ENCODE data around the gene RPH3AL. TPM values are rescaled to one million over a fixed set of nuclear protein-coding genes. Genes with fewer than 3 reads are reported as not detected.
A peak's percentile ranks its signal among the peaks of the same experiment; 100 is the strongest.

RPH3AL gene
- total and polyA plus RNA-seq, 2 donors from 2014 or later: 18.1 to 55.9 TPM

GRCh38 chr17:289409-289808, 63.2 kb downstream of the RPH3AL start:
- H3K27me3 ChIP-seq (ENCODE audit: control insufficient read depth, insufficient read depth, low read length): no peaks in the 10 kb centered on the region
- DNase-seq: no peak
- no peak for FAIRE-seq
- no peaks in the 10 kb centered on the region for H3K9me3 ChIP-seq (ENCODE audit: control insufficient read depth in 2 of 3, insufficient read depth in 1 of 3, low read length in 3 of 3)
- no peak overlapping the region for H3K4me3 ChIP-seq (ENCODE audit: low read length in 3 of 3)
- no peak overlapping the region for H3K27ac ChIP-seq (ENCODE audit: low read depth in 2 of 2, low read length in 2 of 2)
- intact Hi-C loops (cut with DNase I): no loop called here
- H3K9ac ChIP-seq (ENCODE audit: low read length in 3 of 3): no peak overlapping the region
- no peak for TF ChIP-seq CTCF (IDR thresholded peaks at IDR 0.05; ENCODE audit: borderline replicate concordance, extremely low read depth, insufficient read depth)
- H3K36me3 ChIP-seq (ENCODE audit: control insufficient read depth in 2 of 3, insufficient read depth in 3 of 3, low read length in 3 of 3): no peaks in the 10 kb centered on the region
- no peaks in the 10 kb centered on the region for H3K4me1 ChIP-seq (ENCODE audit: control insufficient read depth in 2 of 3, insufficient read depth in 2 of 3, low read depth in 1 of 3, low read length in 3 of 3)

- Histone ChIP-seq H3K4me1 (ENCODE audit: control insufficient read depth in 2 of 3, insufficient read depth in 2 of 3, low read depth in 1 of 3, low read length in 3 of 3) (no peaks in the 10 kb centered on the region), H3K4me3 (ENCODE audit: low read length in 3 of 3) (no peak overlapping the region), H3K27ac (ENCODE audit: low read depth in 2 of 2, low read length in 2 of 2) (no peak overlapping the region), H3K27me3 (ENCODE audit: control insufficient read depth, insufficient read depth, low read length) (no peaks in the 10 kb centered on the region), H3K9ac (ENCODE audit: low read length in 3 of 3) (no peak overlapping the region), H3K36me3 (ENCODE audit: control insufficient read depth in 2 of 3, insufficient read depth in 3 of 3, low read length in 3 of 3) (no peaks in the 10 kb centered on the region), H3K9me3 (ENCODE audit: control insufficient read depth in 2 of 3, insufficient read depth in 1 of 3, low read length in 3 of 3) (no peaks in the 10 kb centered on the region)
- FAIRE-seq (no peak), DNase-seq (no peak)
- no peak for TF ChIP-seq CTCF (IDR thresholded peaks at IDR 0.05; ENCODE audit: borderline replicate concordance, extremely low read depth, insufficient read depth)
- intact Hi-C loops (cut with DNase I): no loop called here
These were observed 63.7 kb downstream of the RPH3AL start for GRCh38 chr17:288802-289356.

- no peak for TF ChIP-seq CTCF (IDR thresholded peaks at IDR 0.05; ENCODE audit: borderline replicate concordance, extremely low read depth, insufficient read depth)
- DNase-seq (peak in 1 of 5 donors; percentile 53), FAIRE-seq (no peak)
- intact Hi-C loops (cut with DNase I): no loop called here
- H3K9ac ChIP-seq (ENCODE audit: low read length in 3 of 3): no peak overlapping the region
- H3K27me3 ChIP-seq (ENCODE audit: control insufficient read depth, insufficient read depth, low read length): no peaks in the 10 kb centered on the region
- H3K27ac ChIP-seq (ENCODE audit: low read depth in 2 of 2, low read length in 2 of 2): no peak overlapping the region
- H3K36me3 ChIP-seq (ENCODE audit: control insufficient read depth in 2 of 3, insufficient read depth in 3 of 3, low read length in 3 of 3): peaks cover 0 to 5% (median 0%) of the 10 kb centered on the region in 3 donors
- H3K4me3 ChIP-seq (ENCODE audit: low read length in 3 of 3): no peak overlapping the region
- H3K4me1 ChIP-seq (ENCODE audit: control insufficient read depth in 2 of 3, insufficient read depth in 2 of 3, low read depth in 1 of 3, low read length in 3 of 3): no peaks in the 10 kb centered on the region
- H3K9me3 ChIP-seq (ENCODE audit: control insufficient read depth in 2 of 3, insufficient read depth in 1 of 3, low read length in 3 of 3): no peaks in the 10 kb centered on the region
These were observed 66.0 kb downstream of the RPH3AL start for GRCh38 chr17:286571-286970.
